GM19395 (cell line): ENCODE measurements around the gene MAPK6.

ENCODE experiments used
- ATAC-seq: cut with Tn5 transposase; IDR thresholded peaks from one replicate; pipeline ENCODE4 v1.9.1; 2021; ENCODE audit warnings: mild to moderate bottlenecking, moderate library complexity; ENCODE audit not compliant: unreplicated experiment

MAPK6 gene

DNA sequence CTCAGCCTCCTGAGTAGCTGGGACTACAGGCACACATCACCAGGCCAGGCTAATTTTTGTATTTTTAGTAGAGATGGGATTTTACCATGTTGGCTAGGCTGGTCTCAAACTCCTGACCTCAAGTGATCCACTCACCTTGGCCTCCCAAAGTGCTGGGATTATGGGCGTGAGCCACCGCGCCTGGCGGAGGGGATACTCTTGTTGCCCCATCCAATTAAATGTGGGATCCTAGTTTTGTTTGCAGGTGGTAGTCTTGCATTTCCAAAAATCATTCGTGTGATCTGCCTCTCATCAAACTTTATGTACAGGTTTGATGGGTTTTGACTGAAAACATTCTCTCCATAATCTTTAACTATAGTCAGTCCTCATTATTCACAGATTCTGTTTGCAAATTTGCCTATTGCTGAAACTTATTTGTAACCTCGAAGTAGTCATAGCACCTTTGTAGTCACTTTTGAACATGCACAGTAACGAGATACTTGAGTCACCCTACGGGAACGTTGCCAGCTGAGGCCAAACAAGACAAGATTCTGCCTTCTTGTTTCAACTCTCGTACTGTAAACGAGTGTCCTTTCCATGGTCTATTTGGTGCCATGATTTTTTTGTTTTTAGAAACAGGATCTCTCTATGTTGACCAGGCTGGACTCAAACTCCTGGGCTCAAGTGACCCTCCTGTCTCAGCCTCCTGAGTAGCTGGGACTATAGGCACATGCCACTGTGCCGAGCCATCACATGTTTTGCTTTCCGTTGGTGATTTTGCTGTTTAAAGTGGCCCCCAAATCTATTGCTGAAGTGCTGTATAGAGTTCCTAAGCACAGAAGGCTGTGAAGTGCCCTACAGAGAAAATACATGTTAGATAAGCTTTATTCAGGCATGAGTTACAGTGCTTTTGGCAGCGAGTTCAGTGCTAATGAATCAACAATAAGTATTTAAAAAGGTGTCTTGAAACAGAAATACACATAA lies 8.1 kb upstream of the MAPK6 start:
- no peak for ATAC-seq

DNA sequence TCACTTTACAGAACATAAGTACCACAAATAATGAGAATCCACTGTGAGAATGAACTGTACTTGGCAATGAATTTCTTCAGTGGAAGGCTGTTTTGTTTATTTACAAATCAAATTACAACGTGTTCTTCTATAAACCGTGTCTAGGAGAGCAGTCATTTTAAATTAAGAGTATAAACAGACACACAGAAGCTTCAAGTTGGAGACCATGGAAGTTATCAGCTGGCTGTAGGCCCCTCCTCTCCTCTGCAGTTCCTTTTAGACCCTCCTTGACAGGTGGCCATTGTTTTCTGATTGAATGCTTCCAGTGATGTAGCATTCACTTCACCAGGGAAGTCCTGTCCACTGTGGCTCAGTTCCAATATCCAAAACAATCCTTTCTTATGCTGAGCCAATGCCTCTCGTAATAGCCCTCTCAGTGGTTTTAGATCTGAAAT lies 7.3 kb upstream of the MAPK6 start:
- ATAC-seq = no peak

DNA sequence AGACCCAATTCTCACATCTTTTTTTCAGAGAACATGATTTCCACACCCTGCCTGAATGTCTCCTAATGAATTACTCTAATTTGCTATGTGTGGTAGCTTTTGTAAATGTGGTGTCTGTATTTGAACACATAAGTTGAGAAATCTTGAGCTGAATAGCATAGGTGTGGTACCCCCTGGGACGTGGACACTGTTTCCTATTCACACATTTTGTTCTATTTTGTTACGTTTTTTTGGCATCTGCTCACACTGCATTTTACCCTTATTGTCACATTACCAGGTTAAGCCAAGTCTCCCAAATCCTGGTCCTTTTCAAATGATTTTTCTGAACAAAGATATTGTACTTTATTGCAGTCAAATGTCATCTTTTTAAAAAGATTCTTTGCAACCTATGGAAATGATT lies 6.8 kb upstream of the MAPK6 start:
- no peak for ATAC-seq

GRCh38 chr15:52013151-52013791 lies 5.7 kb upstream of the MAPK6 start:
- no peak for ATAC-seq

- ATAC-seq = no peak
These were observed 4.4 kb upstream of the MAPK6 start for GRCh38 chr15:52014616-52015015.

DNA sequence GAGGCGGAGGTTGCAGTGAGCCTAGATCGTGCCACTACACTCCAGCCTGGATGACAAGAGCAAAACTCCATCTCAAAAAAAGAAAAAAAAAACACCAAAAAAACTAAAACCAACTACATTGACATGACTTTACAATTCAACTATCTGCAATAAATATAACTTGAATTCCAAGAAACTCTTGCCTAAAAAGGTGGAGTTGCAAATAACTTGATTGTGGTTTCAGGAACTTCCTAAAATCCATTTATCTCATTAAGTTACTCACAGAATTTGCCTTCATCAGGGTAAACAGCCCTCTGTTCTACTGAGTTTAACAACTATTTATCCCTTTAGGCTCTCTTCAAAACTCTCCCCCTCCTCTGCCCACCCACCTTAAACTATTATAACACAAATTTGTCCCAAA lies 2.7 kb upstream of the MAPK6 start:
- no peak for ATAC-seq

DNA sequence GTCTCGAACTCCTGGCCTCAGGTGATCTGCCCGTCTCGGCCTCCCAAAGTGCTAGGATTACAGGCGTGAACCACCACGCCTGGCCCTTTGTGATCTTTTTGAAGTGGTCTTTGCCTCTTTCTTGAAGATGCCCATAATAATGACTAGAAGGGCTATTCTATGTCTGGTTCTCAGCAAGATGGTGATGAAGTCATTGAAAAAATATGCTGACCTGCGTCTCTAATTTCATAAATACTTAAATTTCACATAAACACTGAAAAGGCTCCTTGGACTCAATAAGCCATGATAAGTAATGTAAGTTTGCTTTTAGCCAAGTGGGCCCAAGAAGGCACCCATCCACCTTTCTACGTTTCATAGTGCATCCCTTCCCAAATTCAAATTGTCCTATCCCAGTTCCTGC lies 775 bp upstream of the MAPK6 start:
- no peak for ATAC-seq

DNA sequence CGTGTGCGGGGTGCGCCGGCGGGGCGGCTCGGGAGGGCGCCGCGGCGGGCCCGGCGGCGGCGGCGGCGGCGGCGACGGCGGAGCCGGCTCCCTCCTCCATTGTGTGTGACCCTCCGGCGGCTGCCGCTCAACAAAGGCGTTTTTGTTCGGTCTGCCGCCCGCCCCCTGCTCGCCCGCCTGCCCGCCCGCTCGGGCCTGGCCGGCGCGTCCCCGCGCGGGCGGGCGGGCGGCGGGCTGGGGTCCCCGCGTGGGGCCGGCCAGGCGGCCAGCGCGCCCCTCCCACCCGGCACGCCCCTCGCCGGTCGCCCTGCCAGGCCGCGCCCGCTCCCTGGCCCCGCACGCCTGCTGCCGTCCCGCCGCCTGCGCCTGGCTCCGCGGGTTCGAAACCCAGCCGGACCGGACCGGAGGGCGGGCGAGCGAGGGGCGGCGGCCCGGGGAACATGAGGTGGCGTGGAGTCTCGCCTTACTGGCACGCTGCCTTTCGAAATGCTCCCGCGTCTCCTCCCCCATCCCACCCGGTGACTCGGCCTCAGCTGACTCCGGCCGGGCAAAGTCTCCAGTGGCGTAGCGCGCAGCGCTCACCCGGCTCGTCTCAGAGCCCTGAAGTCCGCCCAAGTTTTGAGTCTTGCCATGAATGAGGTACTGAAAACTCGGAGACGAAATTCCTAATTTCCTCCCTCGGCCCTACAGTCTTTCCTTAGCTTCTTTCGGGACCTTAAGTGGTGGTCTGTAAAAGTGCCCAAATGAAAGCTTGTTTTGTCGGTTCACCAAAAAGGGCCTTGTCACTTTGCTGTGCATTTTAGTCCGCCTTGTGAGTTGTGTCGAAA lies 588 bp downstream of the MAPK6 start:
- peak; percentile 48 for ATAC-seq

DNA sequence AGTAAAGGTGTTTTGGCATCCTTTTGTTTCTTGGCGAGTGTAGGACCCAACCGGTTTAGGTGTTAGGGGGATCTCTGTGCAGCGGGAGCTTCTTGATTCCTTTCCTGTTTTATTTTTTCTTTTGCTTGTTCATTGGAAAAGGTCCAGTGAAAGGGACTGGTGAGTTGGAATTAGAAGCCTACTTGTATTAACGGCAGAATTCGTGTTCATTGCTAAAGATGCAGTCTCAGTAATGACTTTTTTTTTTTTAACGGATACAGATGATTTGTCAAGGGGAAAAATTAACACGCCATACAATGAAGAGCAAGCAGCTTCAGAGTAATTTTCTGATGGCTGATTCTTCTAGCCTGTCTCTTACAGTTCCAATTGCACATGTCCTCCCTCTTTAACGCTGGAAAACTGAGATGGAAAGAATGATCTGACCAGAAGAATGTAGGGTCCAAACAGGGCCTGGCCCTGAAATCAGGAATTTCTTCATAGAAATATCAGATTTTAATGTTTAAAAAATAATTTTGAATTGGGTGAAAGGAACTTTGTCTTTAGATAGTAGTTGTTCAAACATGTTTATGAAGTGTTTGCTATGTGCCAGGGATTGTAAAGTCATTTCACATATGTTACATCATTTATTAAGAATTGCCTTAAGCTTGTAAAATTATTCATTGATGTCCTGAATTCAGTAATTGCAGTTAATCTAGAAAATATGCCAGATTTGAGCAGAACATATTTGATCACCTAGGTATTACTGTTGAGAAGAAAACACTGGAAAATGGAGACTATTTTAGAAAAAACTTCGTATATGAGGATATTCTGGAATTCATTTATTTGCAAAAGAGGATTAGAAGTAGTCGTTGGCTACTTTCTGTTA lies 1.4 kb downstream of the MAPK6 start:
- ATAC-seq = no peak

DNA sequence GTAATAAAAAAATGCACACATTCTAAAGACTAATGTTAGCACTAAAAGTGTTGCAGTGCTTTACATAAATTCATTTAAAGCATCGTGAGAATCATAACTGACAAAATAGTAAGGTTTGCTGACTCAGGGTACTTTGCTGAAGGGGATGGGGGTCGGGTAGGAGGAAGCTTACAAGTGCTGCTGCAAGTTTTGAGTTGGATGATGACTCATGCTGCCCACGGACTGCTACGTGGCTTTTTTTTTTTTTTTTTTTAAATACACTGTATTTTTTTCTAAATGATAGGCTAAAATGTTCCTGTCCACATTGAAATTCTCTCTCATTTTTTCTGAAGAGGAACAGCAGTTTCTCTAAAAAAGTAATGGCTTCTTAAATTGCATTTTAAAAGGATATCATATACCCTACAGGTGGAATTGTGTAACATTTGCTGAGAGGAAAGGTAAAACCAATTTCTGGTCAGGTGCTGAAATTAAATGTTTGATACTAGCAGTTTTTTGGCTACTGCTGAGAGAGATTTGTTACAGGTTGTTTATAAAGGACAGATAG lies 2.2 kb downstream of the MAPK6 start:
- ATAC-seq = no peak

DNA sequence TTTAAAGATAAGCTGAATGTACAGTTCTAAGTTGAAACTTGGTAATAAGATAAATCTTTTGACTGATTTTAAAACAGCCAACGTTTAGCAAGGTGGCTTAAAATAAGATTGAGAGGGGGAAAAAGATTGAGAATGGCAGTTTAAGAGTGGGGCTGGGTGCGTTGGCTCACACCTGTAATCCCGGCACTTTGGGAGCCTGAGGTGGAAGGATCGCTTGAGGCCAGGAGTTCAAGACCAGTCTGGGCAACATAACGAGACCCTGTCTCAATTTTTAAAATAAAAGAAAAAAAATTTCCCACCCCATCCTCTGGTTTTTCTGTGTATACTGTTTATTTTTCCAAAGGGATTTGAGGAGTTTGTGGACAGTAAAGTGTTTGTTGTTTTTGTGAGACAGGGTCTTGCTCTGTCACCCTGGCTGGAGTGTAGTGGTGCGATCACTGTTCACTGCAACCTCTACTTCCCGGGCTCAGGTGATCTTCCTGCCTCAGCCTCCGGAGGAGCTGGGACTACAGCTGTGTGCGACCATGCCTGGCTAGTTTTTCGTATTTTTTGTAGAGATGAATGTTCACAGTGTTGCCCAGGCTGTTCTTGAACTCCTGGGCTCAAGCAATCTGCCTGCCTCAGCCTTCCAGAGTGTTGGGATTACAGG lies 3.0 kb downstream of the MAPK6 start:
- ATAC-seq = no peak

DNA sequence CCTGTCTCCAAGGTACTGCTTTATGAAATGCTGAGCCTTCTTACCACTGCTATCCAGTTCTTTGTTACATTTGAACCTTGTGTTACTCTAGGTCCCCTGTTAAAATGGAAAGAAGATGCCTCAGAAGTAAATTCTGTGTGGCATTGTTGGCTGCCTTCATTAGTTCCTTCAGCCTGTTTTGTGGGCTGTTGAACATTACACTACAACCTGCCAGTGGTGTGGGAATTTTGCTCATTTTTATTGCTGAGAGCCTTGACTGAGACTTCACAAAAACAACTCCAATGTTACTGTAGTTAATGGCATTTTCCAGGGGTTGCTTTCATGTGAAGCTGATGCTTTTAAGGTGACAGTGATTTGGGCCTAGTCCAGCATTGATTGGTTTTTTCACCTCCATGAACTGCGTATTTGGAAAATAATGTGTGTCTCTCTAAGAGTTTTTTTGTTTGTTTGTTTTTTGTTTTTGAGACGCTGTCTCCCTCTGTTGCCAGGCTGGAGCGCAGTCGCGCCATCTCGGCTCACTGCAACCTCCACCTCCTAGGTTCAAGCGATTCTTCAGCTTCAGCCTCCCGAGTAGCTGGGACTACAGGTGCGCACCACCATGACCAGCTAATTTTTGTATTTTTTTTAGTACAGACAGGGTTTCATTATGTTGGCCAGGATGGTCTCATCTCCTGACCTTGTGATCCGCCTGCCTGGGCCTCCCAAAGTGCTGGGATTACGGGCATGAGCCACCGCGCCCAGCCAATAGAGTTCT lies 4.3 kb downstream of the MAPK6 start:
- no peak for ATAC-seq

GRCh38 chr15:52028431-52029093 lies 9.5 kb downstream of the MAPK6 start:
- ATAC-seq = peak; percentile 59

DNA sequence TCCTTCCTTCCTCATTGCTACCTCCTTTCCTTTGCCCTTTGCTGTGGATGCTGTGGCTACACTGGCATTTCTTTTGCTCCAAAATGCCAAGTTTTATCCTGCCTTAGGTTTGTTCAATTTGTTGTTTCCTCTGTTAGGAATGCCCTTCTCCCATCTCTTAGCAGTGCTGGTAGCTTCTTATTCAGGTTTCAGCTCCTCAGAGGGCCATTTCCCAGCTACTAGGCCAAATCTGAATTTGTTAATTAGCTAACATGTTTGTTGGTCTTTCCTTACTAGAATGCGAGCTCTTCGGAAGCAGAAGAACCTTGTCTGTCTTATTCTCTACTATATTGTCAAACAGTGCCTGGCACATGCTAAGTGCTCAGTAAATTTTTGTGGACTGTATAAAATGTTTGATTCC lies 11.0 kb downstream of the MAPK6 start:
- ATAC-seq = no peak

DNA sequence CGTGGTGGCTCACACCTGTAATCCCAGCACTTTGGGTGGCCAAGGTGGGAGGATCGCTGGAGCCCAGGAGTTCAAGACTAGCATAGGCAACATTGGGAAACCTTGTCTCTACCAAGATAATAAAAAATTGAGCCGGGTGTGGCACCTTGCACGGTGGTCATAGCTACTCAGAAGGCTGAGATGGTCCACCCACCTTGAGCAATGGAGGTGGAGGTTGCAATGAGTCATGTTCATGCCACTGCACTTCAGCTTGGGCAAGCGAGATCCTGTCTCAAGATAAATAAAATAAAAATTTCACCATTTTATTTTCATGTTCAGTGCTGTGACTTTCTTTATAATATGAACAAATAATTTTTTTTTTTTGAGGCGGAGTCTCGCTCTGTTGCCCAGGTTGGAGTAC lies 12.5 kb downstream of the MAPK6 start:
- ATAC-seq = no peak

DNA sequence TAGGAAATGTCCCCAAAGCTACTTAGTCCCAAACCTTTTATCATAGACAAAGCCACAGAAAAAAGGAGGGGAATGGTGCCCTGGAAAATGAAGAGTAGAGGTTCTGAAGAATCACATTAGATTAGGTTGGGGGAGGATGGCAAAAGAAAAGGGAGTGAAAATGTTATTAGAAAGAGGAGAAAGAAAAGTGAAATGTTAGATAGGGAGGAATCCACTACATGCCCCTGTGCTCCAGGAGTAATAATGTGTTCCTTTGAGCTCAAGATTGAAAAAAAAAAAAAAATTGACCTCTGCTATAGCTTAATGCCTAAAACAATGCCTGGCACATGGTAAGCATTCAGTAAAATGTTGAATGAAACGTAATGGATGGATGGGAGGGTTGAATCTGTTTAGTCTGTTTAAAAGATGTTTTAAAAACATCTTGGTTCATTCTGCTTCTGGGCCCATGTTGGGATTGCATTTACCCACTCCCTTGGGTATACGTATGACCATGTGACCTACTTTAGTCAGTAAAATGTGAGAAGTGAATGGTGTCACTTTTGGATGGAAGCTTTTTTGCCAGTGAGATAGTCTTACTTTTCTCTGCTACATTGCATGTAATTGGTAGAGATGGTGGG lies 19.0 kb downstream of the MAPK6 start:
- no peak for ATAC-seq

DNA sequence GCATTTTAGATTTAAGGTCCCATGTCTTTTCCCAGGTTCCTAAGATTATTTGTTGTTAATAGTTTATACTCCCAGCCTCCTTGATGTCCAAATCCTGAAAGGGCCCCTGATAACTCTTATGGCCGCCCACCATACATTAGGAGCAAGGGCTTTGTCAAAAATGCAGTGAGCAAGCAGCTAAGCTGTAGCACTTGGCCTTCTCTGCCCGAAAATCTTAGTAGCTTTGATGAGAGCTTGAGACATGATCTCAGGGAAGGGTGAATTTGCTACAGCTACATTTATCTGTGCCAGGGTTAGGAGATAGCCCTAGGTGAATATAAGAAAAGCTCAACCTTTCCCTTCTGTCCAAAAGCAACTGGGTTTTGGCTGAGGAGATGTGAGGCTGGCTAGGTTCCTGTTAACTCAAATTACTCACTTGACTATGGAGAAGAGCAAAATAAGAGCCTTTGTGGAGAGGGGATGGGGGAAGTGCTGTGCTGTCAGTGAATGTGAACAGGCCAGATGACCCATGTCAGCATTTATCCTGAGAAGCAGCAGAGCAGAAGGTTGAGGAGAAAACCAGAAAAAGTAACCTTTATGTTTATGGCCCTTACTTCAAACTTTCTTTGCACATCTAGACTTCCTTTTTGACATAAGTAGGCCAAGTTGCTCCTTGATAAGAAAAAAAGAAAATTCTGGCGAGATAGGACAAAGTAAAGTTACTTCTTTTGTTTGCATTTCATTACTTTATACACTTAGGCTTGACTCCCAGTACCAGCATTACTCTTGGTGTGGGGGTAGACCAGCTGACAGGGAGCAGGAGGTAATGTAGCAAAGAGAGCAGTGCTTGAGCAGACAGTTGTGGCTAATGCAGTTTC lies 21.1 kb downstream of the MAPK6 start:
- ATAC-seq = no peak
